AG09319 (cell line): ENCODE measurements around the gene ARHGAP11A.
A peak's percentile ranks its signal among the peaks of the same experiment; 100 is the strongest.

Source experiments
- DNase-seq: peaks from one replicate; pipeline ENCODE4 v3.0.0-alpha.2; 2010; ENCODE audit warnings: low read depth; ENCODE audit errors: extremely low read depth
- TF ChIP-seq, protein P1 (sequence below): IDR thresholded peaks from 2 replicates; pipeline ENCODE4 v1.5.1; 2011; ENCODE audit warnings: low read depth, mild to moderate bottlenecking, inconsistent platforms, low read length, moderate library complexity

The ARHGAP11A gene

DNA sequence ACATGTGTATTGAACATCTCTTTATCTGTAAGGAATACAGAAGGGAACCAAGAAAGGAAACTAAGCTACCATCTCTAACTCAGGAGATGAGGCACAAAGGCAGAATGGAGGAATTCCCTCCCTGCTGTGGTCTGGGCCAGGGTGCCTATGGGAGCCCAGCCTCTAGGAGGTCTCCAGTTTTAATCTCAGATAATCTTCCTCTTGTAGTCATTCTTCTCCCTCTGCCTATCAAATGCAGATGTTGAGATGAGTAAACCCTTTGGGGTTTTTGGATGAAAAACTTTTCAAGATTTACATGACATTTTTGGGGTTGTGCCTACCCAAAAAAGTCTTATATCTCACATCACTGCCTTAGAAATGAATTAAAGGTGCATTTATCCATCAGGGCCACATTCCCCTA is 49.5 kb downstream of the ARHGAP11A start:
- no peak for DNase-seq
- TF ChIP-seq, protein P1, sequence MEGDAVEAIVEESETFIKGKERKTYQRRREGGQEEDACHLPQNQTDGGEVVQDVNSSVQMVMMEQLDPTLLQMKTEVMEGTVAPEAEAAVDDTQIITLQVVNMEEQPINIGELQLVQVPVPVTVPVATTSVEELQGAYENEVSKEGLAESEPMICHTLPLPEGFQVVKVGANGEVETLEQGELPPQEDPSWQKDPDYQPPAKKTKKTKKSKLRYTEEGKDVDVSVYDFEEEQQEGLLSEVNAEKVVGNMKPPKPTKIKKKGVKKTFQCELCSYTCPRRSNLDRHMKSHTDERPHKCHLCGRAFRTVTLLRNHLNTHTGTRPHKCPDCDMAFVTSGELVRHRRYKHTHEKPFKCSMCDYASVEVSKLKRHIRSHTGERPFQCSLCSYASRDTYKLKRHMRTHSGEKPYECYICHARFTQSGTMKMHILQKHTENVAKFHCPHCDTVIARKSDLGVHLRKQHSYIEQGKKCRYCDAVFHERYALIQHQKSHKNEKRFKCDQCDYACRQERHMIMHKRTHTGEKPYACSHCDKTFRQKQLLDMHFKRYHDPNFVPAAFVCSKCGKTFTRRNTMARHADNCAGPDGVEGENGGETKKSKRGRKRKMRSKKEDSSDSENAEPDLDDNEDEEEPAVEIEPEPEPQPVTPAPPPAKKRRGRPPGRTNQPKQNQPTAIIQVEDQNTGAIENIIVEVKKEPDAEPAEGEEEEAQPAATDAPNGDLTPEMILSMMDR: no peak

GRCh38 chr15:32667321-32667720 is 52.0 kb downstream of the ARHGAP11A start:
- TF ChIP-seq, protein P1: no peak
- DNase-seq: no peak

- TF ChIP-seq, protein P1: no peak
- DNase-seq: no peak
These were observed 53.6 kb downstream of the ARHGAP11A start for GRCh38 chr15:32668942-32669341.

GRCh38 chr15:32669896-32670611 is 54.8 kb downstream of the ARHGAP11A start:
- peak; percentile 90 for DNase-seq
- TF ChIP-seq, protein P1: no peak

DNA sequence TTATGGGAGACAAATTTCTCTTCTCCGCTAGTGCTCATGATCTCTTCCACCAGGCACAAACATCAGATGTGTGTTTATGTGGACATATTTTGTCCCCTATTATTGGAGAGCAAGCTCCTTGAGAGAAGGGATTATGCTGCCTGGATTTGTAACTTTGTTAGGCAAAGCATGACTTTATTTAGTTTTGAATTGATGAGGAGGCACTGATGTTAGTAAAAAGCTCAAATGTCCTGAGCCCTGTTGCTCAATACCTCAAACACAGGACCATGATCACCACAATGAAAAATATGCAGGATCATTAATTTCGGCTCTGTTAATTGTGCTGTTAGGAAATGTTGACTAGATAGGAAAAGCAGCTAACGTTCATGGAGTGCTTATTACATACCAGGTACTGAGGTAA is 55.3 kb downstream of the ARHGAP11A start:
- DNase-seq: no peak
- TF ChIP-seq, protein P1: no peak

DNA sequence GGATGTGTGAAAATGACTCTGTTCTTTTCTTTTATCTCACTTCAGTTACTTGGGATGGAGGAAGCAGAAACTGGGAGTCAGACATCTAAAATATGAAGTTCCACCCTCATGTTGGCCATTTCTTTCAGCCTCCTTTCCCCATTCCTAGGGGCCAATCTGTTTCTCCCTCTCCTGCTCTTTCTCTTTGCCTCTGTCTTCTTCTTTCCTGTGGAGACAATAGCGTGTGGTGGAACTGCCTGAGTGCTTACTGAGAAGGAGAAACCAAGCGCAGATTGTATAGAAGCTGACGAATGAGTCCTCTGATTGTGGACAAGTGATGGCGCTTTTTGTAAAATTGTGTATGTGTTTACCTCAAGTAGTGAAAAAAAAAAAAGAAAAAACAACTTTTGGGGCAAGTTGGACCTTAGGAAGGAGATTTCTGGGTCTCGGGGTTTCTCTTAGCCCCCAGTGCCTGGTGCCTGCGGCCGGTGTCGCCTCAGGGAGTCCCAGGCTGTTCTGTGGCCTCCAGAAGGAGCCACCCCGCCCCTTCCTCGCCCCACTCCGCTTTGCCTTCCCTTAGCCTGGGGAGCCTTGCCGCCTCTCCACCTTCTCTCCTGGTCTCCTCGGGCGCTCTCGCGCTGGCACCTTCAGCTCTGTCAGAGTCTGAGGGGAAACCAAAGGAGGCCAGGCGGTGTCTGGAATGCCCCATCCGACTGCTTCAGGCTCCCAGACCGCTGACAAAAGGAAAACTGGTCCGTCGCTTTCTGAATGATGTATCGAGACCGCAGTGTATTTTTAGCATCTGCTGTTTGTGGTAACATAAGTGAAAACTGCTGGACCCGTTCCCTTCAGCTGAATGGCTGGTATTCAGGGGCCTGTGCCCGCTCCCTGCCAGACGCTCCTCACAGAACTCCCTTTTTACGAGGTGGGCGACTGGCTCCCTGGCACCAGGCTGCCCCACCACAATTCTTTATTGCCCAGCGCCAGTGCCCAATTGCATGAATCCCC is 56.3 kb downstream of the ARHGAP11A start:
- DNase-seq: no peak
- TF ChIP-seq, protein P1: no peak

GRCh38 chr15:32674681-32675080 is 59.4 kb downstream of the ARHGAP11A start:
- TF ChIP-seq, protein P1: no peak
- no peak for DNase-seq
